ENCODE measurements around the gene FBRS.

The FBRS gene

GRCh38 chr16:30660424-30661261 is 2.4 kb downstream of the FBRS start:
- Histone ChIP-seq H3K27ac (peak overlapping the region in 20 of 21 experiments; percentile 97 to 100 (median 99)), H3K4me3 (peak overlapping the region; percentile 56 to 96 (median 85))

DNA sequence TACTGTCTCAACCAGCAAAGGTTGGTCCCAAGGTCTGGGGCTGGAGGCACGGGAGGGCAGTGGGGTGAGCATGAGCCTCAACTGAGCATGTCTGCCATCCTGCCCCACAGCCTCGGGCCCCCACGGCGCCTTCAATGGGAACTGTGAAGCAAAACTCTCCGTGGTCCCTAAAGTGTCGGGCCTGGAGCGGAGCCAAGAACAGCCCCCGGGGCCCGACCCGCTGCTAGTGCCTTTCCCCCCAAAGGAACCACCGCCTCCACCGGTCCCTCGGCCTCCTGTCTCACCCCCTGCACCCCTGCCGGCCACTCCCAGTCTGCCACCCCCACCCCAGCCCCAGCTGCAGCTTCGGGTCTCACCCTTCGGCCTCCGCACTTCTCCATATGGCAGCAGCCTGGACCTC is 4.2 kb downstream of the FBRS start:
- Histone ChIP-seq H3K4me3 (peak overlapping the region in 1 of 7 experiments; percentile 6), H3K27ac (peak overlapping the region in 3 of 21 experiments; percentile 18 to 23 (median 22))

DNA sequence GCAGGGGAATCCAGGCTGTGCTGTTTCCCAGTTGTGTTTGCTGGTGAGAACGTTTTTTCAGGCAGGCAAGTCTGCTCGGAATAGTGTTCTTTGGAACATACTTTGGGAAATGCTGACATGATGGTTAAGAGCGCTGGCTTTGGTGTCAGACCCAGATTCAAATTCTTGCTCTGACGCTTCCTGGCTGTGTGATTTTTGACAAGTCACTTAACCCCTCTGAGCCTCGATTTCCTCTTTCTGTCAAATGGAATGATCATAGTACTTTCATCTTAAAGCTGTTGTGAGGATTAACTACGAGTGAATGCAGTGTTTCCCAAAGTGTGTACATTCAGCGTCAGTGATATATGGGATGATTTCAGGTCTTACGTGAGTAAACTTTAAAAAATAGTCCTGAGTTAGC is 4.8 kb downstream of the FBRS start:
- Histone ChIP-seq H3K4me3 (no peak overlapping the region), H3K27ac (peak overlapping the region in 2 of 21 experiments; percentile 11 to 19)

DNA sequence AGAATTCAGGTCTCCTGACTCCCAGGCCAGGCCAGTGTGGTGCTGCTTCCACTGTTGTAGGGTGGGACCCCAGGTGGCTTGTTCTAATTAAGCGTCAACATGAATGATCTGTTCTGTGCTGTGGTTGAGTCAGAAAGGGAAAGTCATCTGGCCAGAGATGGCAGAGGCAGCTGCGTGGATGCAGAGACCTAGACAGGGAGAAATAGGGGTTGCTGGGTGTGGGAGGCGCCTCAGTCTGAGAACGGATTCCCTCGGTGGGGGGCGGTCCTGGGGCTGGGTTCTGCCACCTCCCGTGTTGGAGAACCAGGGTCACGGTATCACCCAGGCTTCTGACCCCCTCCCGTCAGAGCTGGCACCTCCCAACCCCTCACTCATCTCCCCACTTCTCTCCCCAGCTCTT is 5.6 kb downstream of the FBRS start:
- no peak overlapping the region for H3K4me3 ChIP-seq
- H3K27ac ChIP-seq, result peak overlapping the region in 1 of 21 experiments; percentile 29

- Histone ChIP-seq H3K27ac (peak overlapping the region in 1 of 21 experiments; percentile 29), H3K4me3 (no peak overlapping the region)
Observed at GRCh38 chr16:30664616-30665109, 6.4 kb downstream of the FBRS start.

DNA sequence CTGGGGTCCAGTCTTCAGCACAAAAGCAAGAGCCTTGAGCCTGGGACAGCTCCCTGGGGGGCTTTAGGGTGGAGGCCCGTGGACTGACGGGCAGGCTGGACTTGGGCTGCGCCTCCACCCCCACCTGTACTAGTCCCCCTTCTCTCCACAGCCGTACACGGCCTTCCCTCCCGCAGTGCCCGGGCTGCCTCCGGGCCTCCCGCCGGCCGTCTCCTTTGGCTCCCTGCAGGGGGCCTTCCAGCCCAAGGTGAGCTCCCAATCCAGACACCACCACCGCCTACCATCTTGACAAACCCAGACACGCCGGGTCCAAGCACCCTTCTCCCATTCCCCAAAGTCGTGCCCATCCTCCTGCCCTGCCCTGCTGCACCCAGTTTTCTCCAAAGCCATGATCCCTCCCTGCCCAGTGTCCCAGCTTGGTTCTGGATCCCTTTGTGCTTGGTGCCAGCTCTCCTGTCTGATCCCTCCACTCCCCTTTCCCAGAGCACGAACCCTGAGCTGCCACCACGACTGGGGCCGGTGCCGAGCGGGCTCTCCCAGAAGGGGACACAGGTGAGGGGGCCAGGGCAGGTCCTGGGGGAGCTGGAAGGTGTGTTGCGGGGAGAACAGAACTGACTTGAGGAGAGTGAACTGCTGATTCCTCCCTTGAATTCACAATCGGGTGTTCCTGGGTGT is 7.1 kb downstream of the FBRS start:
- Histone ChIP-seq H3K4me3 (no peak overlapping the region), H3K27ac (no peak overlapping the region)

- no peak overlapping the region for H3K27ac ChIP-seq
- H3K4me3 ChIP-seq, result no peak overlapping the region
Observed at GRCh38 chr16:30665830-30666190, 7.6 kb downstream of the FBRS start.

- Histone ChIP-seq H3K4me3 (no peak overlapping the region), H3K27ac (no peak overlapping the region)
Observed at GRCh38 chr16:30666681-30667080, 8.4 kb downstream of the FBRS start.

DNA sequence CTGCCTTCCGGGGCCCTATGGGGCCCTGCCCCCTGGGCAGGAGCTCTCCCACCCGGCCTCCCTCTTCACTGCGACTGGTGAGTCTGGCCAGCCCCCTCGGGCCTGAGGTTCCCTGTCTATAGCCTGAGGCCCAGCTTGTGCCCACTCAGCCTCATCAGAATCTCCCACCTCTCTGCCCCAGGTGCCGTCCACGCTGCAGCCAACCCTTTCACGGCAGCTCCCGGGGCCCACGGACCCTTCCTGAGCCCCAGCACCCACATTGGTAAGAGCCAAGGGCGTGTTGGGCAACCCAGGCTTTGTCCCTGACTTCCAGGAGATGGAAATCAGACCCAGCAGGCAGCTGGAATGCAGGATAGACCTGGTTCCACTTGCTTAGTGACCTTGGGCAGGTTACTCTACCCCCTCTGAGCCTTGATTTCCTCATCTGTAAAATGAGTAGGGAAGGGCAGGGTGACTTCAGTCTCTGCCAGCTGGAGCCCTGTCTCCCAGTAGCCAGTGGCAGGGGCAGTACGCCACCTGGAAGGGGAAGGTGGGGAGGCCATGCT is 9.2 kb downstream of the FBRS start:
- Histone ChIP-seq H3K27ac (peak overlapping the region in 1 of 21 experiments; percentile 13), H3K4me3 (no peak overlapping the region)

DNA sequence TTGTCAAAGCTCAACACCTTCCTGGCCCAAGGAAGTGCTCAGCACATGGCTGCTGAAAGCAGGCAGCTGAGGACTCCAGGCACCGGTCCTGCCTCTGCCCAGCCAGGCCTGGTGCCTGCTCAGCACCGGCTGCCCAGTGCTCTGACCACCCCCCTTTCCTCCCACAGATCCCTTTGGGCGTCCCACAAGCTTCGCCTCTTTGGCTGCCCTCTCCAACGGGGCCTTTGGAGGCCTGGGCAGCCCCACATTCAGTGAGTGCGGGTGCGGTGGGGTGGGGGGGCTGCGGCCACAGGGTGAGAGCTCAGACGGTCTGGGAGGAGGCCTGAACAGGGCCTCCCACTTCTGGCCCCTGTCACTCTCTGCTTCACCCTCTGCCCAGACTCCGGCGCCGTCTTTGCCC is 10.2 kb downstream of the FBRS start:
- no peak overlapping the region for H3K4me3 ChIP-seq
- no peak overlapping the region for H3K27ac ChIP-seq

DNA sequence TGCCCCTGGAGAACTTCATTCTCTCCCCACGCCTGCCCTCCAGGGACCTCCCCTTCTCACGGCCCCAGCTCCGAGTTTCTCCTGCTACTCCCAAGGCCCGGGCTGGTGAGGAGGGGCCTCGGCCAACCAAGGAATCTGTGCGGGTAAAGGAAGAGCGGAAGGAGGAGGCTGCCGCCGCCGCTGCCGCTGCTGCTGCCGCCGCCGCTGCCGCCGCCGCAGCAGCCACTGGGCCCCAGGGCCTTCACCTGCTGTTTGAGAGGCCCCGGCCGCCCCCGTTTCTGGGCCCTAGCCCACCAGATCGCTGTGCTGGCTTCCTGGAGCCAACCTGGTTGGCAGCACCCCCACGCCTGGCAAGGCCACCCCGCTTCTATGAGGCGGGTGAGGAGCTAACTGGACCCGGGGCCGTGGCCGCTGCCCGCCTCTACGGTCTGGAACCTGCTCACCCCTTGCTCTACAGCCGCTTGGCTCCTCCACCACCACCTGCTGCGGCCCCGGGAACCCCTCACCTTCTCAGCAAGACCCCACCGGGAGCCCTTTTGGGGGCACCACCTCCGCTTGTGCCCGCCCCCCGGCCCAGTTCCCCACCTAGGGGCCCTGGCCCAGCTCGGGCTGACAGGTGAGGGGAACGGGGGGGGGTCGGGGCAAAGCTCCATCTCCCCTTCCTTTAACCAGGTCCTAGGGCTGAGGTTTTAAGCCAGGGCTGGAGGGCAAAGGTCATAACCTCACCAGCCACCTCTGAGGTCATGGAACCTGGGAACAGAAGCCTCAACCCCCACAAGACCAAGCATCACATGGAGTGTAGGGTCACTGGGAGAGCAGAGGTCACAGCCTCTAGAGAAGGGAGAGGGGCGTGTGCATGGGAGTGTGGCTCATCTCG is 11.0 kb downstream of the FBRS start:
- H3K27ac ChIP-seq, result no peak overlapping the region
- no peak overlapping the region for H3K4me3 ChIP-seq

DNA sequence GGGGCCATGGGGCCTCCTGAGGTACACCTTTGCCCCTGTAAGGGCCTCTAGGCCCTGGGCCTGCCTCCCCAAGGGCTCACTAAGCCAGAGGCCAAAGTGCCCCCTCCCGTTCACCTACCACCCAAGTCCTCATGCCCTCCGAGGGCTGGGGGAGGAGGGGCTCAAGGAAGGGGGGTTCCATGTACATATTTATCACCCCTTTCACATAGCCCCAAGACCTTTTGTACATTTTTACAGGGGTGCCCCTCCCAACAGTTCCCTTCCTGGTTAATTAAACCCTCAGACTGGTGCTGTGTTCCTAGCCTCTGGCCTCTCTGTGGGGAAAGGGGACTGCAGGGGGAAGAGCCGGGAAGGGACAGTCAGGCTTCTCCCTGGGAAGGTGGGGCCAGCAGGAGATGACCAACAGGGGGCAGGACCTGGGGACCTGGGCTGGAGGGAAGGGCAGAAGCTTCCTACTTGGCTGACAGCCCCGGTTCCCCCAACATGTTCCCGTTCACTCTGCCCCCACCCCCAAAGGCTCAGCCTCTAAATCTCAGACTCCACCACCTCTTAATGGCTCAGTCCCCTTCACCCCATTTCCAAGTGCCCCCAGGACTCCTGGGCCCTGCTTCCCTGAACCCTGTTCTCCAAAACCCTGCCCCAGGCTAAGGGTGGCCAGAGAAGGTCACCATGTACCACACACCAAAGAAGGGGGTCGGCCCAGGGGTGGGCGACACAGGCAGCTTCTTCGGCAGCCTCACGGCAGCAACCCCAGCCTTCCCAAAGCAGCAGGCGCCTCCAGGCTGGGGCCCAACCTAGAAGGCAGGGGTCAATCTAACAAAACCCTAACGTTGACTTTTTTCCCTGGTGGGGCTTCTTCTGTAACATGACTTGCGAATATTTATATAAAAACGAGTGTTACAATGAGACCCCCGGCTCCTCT is 11.9 kb downstream of the FBRS start:
- Histone ChIP-seq H3K27ac (no peak overlapping the region), H3K4me3 (no peak overlapping the region)

DNA sequence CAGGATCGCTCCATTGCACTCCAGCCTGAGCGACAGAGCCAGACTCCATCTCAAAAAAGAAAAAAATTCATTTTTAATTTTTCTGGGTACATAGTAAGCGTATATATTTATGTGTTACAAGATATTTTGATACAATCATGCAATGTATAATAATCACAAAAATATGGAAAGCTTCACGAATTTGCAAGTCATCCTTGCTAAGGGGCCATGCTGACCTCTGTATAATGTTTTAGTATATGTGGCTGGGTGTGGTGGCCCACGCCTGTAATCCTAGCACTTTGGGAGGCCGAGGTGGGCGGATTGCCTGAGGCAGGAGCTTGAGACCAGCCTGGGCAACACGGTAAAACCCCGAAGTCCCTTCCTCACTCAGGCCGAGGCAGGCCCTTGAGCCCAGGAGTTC is 16.9 kb downstream of the FBRS start:
- Histone ChIP-seq H3K4me3 (no peak overlapping the region), H3K27ac (no peak overlapping the region)

DNA sequence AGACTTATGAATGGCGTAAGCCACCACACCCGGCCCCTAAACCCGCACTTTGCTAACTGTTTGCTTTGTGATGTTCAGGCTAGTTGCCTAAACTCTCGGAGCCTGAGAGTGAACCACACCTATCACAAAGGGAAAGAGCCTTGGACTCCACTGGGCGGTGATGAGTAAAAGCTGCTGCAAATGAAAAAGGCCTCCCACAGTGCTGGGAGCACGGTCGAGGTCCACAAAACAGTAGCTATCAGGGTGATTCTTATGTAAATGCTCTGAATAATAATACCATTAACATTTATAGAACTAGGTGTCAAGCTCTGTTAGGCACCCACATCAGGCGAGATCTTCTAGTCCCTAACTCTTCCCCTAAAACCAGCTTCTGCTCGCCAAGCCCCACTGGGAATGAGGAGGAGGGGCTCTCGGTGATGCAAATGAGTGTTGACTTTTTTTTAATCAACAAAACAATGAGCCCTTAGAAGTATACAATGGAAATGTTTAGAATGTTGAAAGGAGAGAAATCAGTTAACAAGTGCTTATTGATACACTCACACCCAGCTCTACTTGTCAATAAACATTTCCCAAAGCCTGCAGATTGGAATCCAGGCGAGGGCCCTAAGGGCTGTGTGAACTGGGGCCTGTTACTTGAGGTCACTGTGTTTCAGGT is 19.8 kb downstream of the FBRS start:
- H3K4me3 ChIP-seq, result no peak overlapping the region
- H3K27ac ChIP-seq, result no peak overlapping the region

GRCh38 chr16:30678586-30678970 is 20.3 kb downstream of the FBRS start:
- Histone ChIP-seq H3K4me3 (no peak overlapping the region), H3K27ac (no peak overlapping the region)

DNA sequence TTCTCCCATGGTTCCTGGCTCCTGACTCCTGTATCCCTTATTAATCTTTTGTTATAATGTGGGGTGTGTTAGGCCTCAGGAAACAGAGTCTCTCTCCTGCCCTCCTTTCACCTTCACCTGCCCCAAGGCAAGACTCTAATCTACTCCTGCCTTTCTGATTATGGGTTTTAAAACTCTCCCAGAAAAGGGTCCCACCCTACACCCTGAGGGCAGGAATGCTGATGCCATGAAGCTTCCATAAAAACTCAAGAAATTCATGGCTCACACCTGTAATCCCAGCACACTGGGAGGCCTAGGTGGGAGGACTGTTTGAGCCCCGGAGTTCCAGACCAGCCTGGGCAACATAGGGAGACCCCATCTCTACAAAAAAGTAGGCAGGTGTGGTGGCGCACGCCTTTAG is 22.1 kb downstream of the FBRS start:
- Histone ChIP-seq H3K4me3 (no peak overlapping the region), H3K27ac (no peak overlapping the region)

DNA sequence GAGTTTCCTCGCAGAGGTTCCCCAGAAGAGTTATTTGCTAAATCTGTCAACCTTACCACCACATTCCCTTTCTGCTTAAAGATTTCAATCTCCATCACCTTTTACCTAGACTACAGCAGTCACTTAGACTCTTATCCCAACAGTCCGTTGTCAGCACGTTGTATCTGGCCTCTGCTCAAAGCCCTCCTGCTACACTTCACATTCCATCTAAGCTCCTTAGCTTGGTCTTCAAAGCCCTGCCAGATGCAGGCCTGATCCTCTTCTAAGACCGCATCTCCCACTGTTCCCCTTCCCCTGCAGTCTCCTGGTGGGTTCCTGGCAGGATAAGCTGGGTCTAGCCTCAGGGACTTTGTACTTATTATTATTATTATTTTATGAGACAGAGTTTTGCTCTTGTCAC is 30.5 kb downstream of the FBRS start:
- no peak overlapping the region for H3K27ac ChIP-seq
- no peak overlapping the region for H3K4me3 ChIP-seq

- Histone ChIP-seq H3K27ac (no peak overlapping the region), H3K4me3 (no peak overlapping the region)
Observed at GRCh38 chr16:30691907-30692306, 33.7 kb downstream of the FBRS start.

Measured in skin epidermis (tissue), 12 donors.